GM18907 (cell line): ENCODE data around the gene MZT2B.
"Not testable (repeated sequence)": the region's sequence is repeated elsewhere in the genome, so short reads cannot be mapped to it uniquely, and the experiment has no call there.

Experiments
- ATAC-seq: cut with Tn5 transposase; IDR thresholded peaks from one replicate; pipeline ENCODE4 v1.9.1; 2021; ENCODE audit warnings: mild to moderate bottlenecking, moderate library complexity; ENCODE audit not compliant: unreplicated experiment

The MZT2B gene

DNA sequence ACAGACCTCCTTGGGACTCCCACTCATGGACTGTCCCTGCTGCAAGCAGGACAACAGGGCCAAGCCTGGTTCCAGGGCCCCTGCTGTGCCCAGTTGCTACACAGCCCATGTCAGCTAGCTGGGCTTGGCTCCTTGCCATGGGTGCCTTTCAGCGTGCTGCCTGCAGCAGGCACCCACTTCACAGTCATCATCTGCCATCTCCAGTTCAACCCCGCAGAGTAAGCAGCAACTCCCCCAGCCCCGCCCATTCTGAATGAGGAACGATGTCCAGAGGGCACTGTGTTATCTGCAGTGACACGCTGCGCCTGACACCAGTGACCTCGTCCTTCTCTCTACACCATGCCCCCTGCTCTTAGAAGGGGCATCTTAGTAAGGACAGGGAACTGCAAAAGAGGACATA is 20.5 kb downstream of the MZT2B start:
- ATAC-seq, result not testable (repeated sequence)

DNA sequence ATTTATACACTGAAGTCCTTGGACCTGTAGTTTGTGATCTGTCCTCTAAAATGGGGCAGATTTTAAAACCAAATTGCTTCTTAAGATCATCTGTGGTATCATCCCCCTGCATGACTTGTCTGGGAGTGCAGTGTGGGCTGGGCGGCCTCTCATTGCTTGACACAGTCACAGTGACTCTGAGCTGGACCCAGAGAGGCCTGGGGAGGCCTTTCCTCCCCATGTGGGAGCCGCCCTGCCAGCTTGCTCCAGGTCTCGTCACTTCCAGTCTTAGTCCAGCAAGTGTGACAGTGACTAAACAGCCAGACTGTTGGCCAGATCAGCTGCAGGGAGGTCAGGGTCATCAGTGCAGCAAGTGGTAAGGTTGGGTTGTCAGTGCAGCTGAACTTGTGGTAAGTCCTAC is 21.1 kb downstream of the MZT2B start:
- ATAC-seq, result not testable (repeated sequence)

DNA sequence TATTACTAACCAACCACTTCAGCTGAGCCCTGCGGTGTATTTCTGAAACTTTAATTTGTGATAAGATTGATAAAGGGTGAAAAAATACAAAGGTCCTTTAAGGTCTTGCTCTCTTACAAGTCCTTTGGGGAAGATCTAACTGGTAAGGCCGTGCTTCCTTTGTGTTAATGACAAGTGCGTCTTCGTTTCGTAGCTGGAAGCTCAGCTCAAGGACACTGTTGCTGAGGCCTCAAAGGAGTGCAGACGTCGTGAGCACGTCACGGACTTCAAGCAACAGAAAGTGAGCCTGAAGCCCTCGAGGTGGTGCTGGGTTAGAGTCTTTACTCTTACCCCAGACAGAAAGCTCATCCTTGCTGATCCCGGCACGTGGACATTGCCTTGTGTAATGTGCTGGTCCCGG is 25.0 kb downstream of the MZT2B start:
- not testable (repeated sequence) for ATAC-seq

DNA sequence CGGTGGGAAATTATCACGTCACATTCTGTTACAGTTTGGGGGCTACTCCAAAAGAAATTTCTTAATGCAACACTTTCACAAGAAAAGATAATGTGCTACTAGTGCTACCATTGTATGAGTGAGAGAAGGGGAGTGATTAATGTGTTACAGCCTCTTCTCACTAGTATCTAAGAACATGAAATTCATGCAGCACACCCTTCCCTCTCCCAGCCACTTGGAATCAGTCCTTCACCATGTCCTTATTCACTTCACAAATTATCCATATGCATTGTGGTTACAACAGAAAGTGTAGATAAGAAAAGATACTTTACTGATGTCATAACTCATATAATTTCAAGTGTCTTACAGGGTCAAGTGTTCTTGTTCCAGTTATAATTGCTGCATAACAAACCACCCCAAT is 37.1 kb downstream of the MZT2B start:
- not testable (repeated sequence) for ATAC-seq

DNA sequence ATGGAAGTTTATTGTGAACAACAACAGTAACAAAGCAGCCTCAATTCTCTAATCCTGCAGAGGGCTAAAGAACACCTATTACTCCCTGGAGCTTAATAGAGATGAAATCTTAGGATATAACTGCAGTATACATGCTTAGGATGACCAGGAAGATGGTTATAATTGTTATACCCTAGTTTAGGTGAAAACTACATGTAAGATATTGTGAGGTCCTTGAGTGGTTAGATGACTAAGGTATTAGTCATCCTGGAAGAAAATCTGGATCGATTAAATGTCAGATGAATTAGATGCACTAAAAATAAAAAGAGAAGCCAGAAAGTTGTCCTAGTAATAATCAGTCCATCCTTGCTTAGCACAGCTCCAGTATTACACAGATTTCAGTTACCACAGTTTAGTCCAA is 38.4 kb downstream of the MZT2B start:
- ATAC-seq, result not testable (repeated sequence)

DNA sequence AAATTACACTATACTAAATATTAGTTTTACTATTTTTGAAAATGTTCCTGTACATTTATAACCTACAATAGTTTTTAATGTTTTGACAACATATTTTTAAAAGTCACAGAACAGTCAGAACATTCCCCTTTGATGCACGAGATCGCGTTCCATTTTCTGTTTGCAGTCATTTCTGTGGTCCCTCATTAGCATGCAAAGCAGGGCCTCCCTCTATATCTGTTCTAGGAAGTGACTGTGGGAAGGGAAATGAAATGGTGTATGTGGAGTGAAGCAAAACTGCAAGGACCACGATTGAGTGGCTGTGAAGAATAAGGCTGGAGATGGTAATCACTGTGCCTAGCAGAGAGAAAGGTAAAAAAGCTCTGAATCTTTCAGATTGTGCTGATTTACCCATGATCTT is 40.5 kb downstream of the MZT2B start:
- ATAC-seq, result peak; percentile 59

DNA sequence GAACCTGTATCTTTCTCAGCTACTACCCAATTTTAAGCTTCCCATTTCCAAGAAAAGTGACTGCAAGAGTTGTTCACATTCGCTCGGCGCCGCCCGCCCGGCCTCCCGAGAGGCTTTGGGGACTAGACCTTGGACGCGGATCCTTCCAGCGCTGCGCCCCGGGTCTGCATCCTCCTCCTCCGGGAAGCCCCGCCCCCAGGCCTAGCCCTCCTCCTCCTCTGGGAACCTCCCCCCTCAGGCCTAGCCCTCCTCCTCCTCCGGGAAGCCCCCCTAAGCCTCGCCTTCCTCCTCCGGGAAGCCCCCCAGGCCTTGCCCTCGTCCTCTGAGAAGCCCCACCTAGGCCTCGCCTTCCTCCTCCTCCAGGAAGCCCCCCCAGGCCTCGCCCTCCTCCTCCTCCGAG is 45.9 kb downstream of the MZT2B start:
- not testable (repeated sequence) for ATAC-seq

DNA sequence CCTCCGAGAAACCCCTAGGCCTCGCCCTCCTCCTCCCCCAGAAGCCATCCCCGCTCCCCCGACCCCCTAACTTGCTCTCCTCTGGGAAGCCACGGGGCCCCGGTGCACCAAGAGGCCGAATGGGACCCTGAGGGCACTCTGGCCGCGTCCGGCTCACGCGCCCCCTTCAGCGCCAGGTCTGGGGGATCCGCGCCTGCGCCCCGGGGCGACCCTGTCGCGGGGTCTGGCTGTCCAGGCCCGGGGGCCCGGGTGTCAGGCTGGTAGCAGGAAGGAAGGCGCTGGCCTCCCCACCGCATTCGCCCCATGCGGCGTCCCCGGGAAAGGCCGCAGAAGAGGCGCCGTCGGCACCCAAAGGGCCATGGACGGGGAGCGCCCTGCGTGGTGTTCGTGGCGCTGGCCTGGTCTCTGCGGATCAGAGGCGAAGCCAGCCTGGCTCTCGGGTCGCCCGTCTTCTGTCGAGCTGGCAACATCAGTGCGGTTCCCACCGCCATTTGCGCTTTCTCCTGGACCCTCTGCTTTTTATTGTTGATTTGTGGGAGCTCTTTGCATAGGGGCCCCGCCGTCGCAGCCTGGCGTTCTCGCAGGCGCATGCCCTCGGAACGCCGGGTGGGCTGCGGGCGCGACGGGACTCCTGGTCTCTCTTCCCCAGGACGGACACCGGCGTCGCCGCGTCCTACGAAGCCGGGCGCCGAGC is 46.6 kb downstream of the MZT2B start:
- not testable (repeated sequence) for ATAC-seq

DNA sequence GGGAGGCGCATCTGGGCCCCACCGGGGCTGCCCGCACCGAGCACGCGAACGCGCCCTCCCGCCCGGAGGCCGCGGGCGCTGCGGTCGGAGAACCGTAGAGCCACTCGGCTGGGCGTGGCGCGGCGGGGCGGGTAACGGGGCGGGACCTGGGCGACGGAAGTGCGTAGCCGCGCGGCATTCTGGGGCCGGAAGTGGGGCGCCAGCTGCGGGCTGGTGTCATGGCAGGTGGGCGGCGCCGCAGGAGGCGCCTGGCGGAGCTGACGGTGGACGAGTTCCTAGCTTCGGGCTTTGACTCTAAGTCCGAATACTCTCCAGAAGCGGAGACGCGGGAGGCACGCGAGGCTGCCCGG is 47.1 kb downstream of the MZT2B start:
- not testable (repeated sequence) for ATAC-seq

DNA sequence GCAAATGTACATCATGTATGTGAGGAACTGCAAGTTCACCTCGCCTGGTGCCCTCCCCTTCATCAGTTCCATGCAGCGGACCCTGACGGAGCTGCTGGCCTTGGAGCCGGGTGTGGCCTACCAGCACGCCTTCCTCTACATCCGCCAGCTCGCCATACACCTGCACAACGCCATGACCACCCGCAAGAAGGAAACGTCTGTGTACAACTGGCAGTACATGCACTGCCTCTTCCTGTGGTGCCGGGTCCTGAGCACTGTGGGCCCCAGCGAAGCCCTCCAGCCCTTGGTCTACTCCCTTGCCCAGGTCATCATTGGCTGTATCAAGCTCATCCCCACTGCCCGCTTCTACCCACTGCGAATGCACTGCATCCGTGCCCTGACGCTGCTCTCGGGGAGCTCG is 48.3 kb downstream of the MZT2B start:
- ATAC-seq, result not testable (repeated sequence)

DNA sequence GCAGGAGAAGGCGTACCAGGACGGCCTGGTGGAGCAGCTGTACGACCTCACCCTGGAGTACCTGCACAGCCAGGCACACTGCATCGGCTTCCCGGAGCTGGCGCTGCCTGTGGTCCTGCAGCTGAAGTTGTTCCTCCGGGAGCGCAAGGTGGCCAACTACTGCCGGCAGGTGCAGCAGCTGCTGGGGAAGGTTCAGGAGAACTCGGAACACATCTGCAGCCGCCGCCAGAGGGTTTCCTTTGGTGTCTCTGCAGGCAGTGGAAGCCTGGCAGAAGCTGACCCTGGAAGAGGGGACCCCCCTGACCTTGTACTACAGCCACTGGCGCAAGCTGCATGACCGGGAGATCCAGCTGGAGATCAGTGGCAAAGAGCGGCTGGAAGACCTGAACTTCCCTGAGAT is 48.8 kb downstream of the MZT2B start:
- ATAC-seq, result not testable (repeated sequence)

DNA sequence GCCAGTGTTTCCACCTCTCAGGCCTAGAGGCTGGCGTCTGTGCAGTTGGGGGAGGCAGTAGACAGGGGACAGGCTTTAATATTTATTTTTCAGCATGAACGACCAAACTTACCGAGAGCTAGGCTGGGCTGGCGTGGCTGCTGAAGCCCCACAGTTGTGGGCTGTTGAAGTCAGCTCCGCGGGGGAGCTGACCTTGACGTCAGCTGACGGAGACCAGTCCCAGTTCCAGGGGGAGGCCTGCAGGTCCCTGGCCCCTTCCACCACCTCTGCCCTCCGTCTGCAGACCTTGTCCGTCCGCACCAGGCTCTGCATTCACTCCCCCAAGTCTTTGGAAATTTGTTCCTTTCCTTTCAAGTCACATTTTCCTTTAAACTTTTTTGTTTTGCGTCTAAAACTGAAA is 49.6 kb downstream of the MZT2B start:
- no peak for ATAC-seq

DNA sequence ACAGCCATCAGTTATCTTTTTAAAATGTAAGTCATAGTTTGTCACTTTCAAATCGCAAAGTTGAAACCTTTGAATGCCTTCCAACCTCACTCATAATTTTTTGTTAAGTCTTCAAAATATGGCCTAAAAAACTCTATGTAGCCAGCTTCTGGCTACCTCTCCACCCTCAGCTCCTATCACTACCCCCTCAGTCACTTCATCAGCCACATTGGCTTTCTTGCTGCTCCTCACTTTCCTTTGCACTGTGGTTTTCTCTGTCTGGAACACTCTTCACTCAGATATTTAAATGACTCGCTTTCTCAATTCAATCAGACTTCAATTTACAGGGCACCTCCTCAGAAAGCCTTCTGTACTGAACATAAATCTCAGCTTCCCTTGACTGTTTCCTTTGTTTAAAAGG is 51.0 kb downstream of the MZT2B start:
- ATAC-seq, result not testable (repeated sequence)

DNA sequence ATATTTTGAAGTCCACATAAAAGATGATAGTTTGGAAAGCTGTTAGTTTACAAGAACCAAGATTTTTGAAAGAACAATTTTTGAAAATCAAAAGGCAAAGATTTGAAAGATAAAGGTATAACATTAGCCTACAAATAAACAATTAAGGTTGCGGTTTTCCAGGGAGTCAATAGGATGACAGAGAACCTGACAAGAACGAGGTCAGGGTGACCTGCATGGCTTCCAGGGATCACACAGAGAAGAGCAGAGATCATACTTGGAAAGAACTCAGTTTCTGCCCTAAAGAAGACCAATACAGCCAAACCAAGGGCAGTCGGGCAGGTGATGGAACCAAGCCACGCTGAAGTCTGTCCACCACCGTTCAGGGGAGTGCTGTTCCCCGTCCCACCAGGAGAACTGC is 57.5 kb downstream of the MZT2B start:
- not testable (repeated sequence) for ATAC-seq
